SK-N-SH (cell line): ENCODE measurements around the gene ADAMTS4. TPM values are rescaled to one million over a fixed set of nuclear protein-coding genes. Genes with fewer than 3 reads are reported as not detected.

ENCODE experiments used
- CTCF ChIA-PET: fragments of 300-600, 350-600 bp; formaldehyde crosslinking; extraction: SDS; loops from one replicate; lab custom pipeline; 2021; lab: Yijun Ruan, JAX
- POLR2A ChIA-PET: fragments of 350-600 bp; sonication (Branson Sonifier 250); formaldehyde crosslinking; extraction: SDS; loops from one replicate; lab custom pipeline; 2020; ENCODE audit warnings: antibody characterized with exemption, inconsistent platforms; lab: Yijun Ruan, JAX
- DNase-seq: peaks from one replicate; pipeline ENCODE4 v3.0.0; 2012
- H2AFZ ChIP-seq: fragments of 200-600 bp; sonication (generic); 2 replicates; pipeline ENCODE4 v1.8.1; 2016; ENCODE audit warnings: antibody characterized with exemption, mild to moderate bottlenecking, low read depth
- H3F3A ChIP-seq: fragments of 200-600 bp; sonication (generic); replicated peaks from 2 replicates; pipeline ENCODE3; 2016; ENCODE audit warnings: antibody characterized with exemption, mild to moderate bottlenecking; ENCODE audit not compliant: insufficient read depth
- H3K27ac ChIP-seq, 2 experiments: fragments of 200-500 bp in 1 of 2; fragments of 200-600 bp in 1 of 2; sonication (Bioruptor generic) in 1 of 2; sonication (generic), shearing (Covaris generic) in 1 of 2; 2 replicates each; pipeline versions ENCODE4 v1.5.1 to v1.6.1; 2014 to 2016; ENCODE audit warnings: low read depth in 2 of 2, inconsistent platforms in 1 of 2, low read length in 1 of 2, mild to moderate bottlenecking in 1 of 2, mixed read lengths in 1 of 2
- H3K27me3 ChIP-seq: fragments of 200-600 bp; sonication (generic), shearing (Covaris generic); 2 replicates; pipeline ENCODE4 v1.6.1; 2016; ENCODE audit warnings: mixed run types; ENCODE audit not compliant: insufficient read depth
- H3K36me3 ChIP-seq, 2 experiments: fragments of 200-500 bp in 1 of 2; fragments of 200-600 bp in 1 of 2; sonication (Bioruptor generic) in 1 of 2; sonication (generic) in 1 of 2; replicated peaks in 1 of 2; 2 replicates each; pipeline versions ENCODE3 to v1.5.1; 2014 to 2016; ENCODE audit warnings: low read length in 1 of 2, mild to moderate bottlenecking in 1 of 2; ENCODE audit not compliant: insufficient read depth in 2 of 2, control insufficient read depth in 1 of 2
- H3K4me1 ChIP-seq, 2 experiments: fragments of 200-500 bp in 1 of 2; fragments of 200-600 bp in 1 of 2; sonication (Bioruptor generic) in 1 of 2; sonication (generic), shearing (Covaris generic) in 1 of 2; 2 replicates each; pipeline versions ENCODE4 v1.5.1 to v1.6.1; 2014 to 2016; ENCODE audit warnings: low read depth in 1 of 2, low read length in 1 of 2, mixed run types in 1 of 2; ENCODE audit not compliant: insufficient read depth in 2 of 2, control insufficient read depth in 1 of 2
- H3K4me2 ChIP-seq: fragments of 200-600 bp; sonication (generic), shearing (Covaris generic); 2 replicates; pipeline ENCODE4 v1.6.1; 2017; ENCODE audit warnings: mixed run types
- H3K4me3 ChIP-seq, 2 experiments: fragments of 200-500 bp in 1 of 2; fragments of 200-600 bp in 1 of 2; sonication (Bioruptor generic) in 1 of 2; sonication (generic), shearing (Covaris generic) in 1 of 2; 2 replicates each; pipeline versions ENCODE4 v1.5.1 to v1.8.1; 2014 to 2016; ENCODE audit warnings: low read depth in 2 of 2, inconsistent platforms in 1 of 2, low read length in 1 of 2, mild to moderate bottlenecking in 1 of 2, mixed read lengths in 1 of 2, moderate library complexity in 1 of 2
- H3K79me2 ChIP-seq: fragments of 200-600 bp; sonication (generic); 2 replicates; pipeline ENCODE4 v1.8.1; 2017; ENCODE audit warnings: mild to moderate bottlenecking; ENCODE audit not compliant: insufficient read depth
- H3K9ac ChIP-seq: fragments of 200-600 bp; sonication (generic); 2 replicates; pipeline ENCODE4 v1.6.1; 2017; ENCODE audit warnings: mixed run types
- H3K9me2 ChIP-seq: fragments of 200-600 bp; sonication (generic); 2 replicates; pipeline ENCODE4 v1.6.1; 2017; ENCODE audit warnings: mixed run types
- H3K9me3 ChIP-seq: fragments of 200-600 bp; sonication (generic); 2 replicates; pipeline ENCODE4 v1.6.1; 2017; ENCODE audit warnings: mixed run types, mild to moderate bottlenecking, moderate library complexity
- H4K20me1 ChIP-seq: fragments of 200-600 bp; sonication (generic); 2 replicates; pipeline ENCODE4 v1.6.1; 2017; ENCODE audit warnings: mild to moderate bottlenecking, mixed run types; ENCODE audit not compliant: insufficient read depth
- CHD2 ChIP-seq: fragments of 150-350 bp; IDR thresholded peaks from 2 replicates; pipeline ENCODE4 v1.6.1; 2018; ENCODE audit warnings: low read length; ENCODE audit not compliant: partially characterized antibody
- CTCF ChIP-seq: fragments of 200-600 bp; sonication (generic); IDR thresholded peaks from 2 replicates; pipeline ENCODE4 v1.6.1; 2017; ENCODE audit warnings: antibody characterized with exemption, mild to moderate bottlenecking, moderate library complexity
- ELF1 ChIP-seq: IDR thresholded peaks from 2 replicates; pipeline ENCODE4 v1.4.0; 2012
- EZH2phosphoT487 ChIP-seq: fragments of 200-600 bp; sonication (generic); IDR thresholded peaks from 2 replicates; pipeline ENCODE4 v1.6.1; 2017; ENCODE audit warnings: low read depth, mixed run types, mild to moderate bottlenecking, antibody characterized with exemption, moderate library complexity, borderline replicate concordance
- FOSL2 ChIP-seq: IDR thresholded peaks from 2 replicates; pipeline ENCODE4 v1.4.0; 2012; ENCODE audit warnings: low read depth, mild to moderate bottlenecking, moderate library complexity, borderline replicate concordance
- FOXJ3 ChIP-seq: sonication (generic); formaldehyde crosslinking; IDR thresholded peaks from 2 replicates; pipeline ENCODE4 v1.5.1; 2020; ENCODE audit warnings: mild to moderate bottlenecking, missing genetic modification reagents
- FOXM1 ChIP-seq: IDR thresholded peaks from 2 replicates; pipeline ENCODE4 v1.4.0; 2012; ENCODE audit warnings: low read depth, mild to moderate bottlenecking
- GATA2 ChIP-seq: sonication (generic); formaldehyde crosslinking; IDR thresholded peaks from 2 replicates; pipeline ENCODE4 v1.5.0; 2020; ENCODE audit warnings: mild to moderate bottlenecking, missing genetic modification reagents
- JUND ChIP-seq: IDR thresholded peaks from 2 replicates; pipeline ENCODE4 v1.4.0; 2012
- MAX ChIP-seq: IDR thresholded peaks from 2 replicates; pipeline ENCODE4 v1.4.0; 2012; ENCODE audit warnings: low read depth
- MEF2A ChIP-seq: IDR thresholded peaks from 2 replicates; pipeline ENCODE4 v1.4.0; 2012; ENCODE audit warnings: low read depth, borderline replicate concordance
- NFIC ChIP-seq: IDR thresholded peaks from 2 replicates; pipeline ENCODE4 v1.4.0; 2012; ENCODE audit warnings: borderline replicate concordance
- PBX3 ChIP-seq: IDR thresholded peaks from 2 replicates; pipeline ENCODE4; 2012
- RAD21 ChIP-seq: IDR thresholded peaks from 2 replicates; pipeline ENCODE4 v1.6.1; 2012; ENCODE audit warnings: mild to moderate bottlenecking, low read length
- RFX5 ChIP-seq: IDR thresholded peaks from 2 replicates; pipeline ENCODE4 v1.6.1; 2012; ENCODE audit warnings: mild to moderate bottlenecking, improper control_type of control experiment, low read length
- SIN3A ChIP-seq: IDR thresholded peaks from 2 replicates; pipeline ENCODE4 v1.6.1; 2012; ENCODE audit warnings: low read depth, mild to moderate bottlenecking, low read length, moderate library complexity, borderline replicate concordance
- SMC3 ChIP-seq: IDR thresholded peaks from 2 replicates; pipeline ENCODE4 v1.6.1; 2012; ENCODE audit warnings: low read depth, low read length, improper control_type of control experiment
- TAF1 ChIP-seq: IDR thresholded peaks from 2 replicates; pipeline ENCODE4 v1.6.1; 2012; ENCODE audit warnings: low read depth, mild to moderate bottlenecking, low read length, moderate library complexity, borderline replicate concordance
- TCF12 ChIP-seq: IDR thresholded peaks from 2 replicates; pipeline ENCODE4 v1.4.0; 2012
- WGBS: methylation state at CpG from one replicate; pipeline ENCODE4 v1.1.6; 2017; ENCODE audit warnings: low lambda C conversion rate; 5-methylcytosine and 5-hydroxymethylcytosine counted together
- polyA plus RNA-seq, 3 experiments: library from polyadenylated mRNA; depleted of rRNA; stranded (reverse); fragments of >200 nt; gene quantifications; 2 replicates each; pipeline ENCODE4 v1.2.3, GENCODE V29; 2012

The ADAMTS4 gene
- polyA plus RNA-seq, 1 of the 3 experiments (the other 2 are of a cell fraction): 1.2 TPM

- Histone ChIP-seq H3K27me3 (no peaks in the 10 kb centered on the region), H3K4me3 (no peak overlapping the region), H3K9ac (no peak overlapping the region), H3K9me3 (no peaks in the 10 kb centered on the region), H3K4me2 (no peak overlapping the region), H3K4me1 (peaks cover 0 to 18% of the 10 kb centered on the region in 2 experiments; a peak in 1 of 4 replicates), H2AFZ (no peak overlapping the region), H3K27ac (no peak overlapping the region), H3F3A (no peaks in the 10 kb centered on the region), H4K20me1 (no peaks in the 10 kb centered on the region), H3K9me2 (no peaks in the 10 kb centered on the region), H3K36me3 (peaks cover 37 to 61% of the 10 kb centered on the region in 2 experiments), H3K79me2 (peaks cover 17% of the 10 kb centered on the region)
- 95% methylated on average over 11 of the region's 11 CpGs for WGBS
- POLR2A ChIA-PET: no interaction called here
- CTCF ChIA-PET: no interaction called here
- TF ChIP-seq FOSL2 (no peak), SMC3 (no peak), MEF2A (no peak), RAD21 (no peak), GATA2 (CRISPR knock-in tag) (no peak), MAX (no peak), JUND (no peak), CHD2 (no peak), ELF1 (no peak), SIN3A (no peak), EZH2phosphoT487 (no peak), TCF12 (no peak), FOXM1 (no peak), FOXJ3 (CRISPR knock-in tag) (no peak), NFIC (no peak), RFX5 (no peak), CTCF (no peak), TAF1 (no peak), PBX3 (no peak)
- no peak for DNase-seq
Observed at GRCh38 chr1:161173711-161174110, 25.1 kb downstream of the ADAMTS4 start.
